ENCODE results near the gene FAM161B. TPM values are rescaled to one million over a fixed set of nuclear protein-coding genes. Genes with fewer than 3 reads are reported as not detected.

Gene FAM161B
- polyA plus RNA-seq, 1 of the 3 experiments (the other 2 are of a cell fraction), result 1.4 TPM

DNA sequence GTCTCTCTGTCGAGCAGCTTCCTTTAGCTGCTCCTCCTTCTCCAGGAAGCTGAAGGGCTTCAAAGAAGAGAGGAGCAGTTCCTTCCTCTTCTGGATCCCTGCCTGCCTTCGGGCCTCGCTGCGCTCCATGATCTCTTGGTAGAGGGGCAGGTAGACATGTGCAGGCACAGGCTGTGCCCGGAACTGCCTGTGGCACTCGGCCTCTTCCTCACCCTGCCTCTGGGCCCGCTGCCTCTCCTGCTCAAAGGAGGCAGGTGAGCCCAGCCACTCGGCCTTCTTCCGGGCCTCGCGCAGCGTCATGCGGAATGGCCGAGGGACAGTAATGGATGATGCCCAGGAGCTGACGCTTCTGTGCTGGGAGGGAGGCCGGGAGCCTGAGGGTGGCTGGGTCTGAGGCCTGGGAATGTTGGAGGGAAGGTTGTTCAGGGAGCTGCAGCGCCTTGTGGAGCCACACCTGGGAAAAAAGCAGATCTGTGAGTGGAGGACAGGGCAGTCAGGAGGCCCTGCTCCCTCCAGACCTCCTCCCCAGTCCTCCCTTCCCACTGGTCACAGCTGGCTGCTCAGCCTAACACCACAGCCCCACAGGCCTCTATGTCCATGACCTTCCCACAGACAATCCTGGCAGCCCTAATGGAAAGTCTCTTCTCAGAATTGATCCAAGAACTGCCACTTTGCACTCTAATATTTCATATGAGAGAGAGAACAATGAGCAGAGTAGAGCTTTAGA is 5.3 kb downstream of the FAM161B start:
- peaks cover 2% of the 10 kb centered on the region for H3F3A ChIP-seq (replicated peaks; ENCODE audit: insufficient read depth)
- H3K9me3 ChIP-seq, result no peaks in the 10 kb centered on the region
- ChIA-PET POLR2A (no interaction called here), CTCF (interaction anchor here (1.3 to 1.5 kb wide), 2 partner anchors 36 to 232 kb away, joined by 3 read pairs; no protein-coding TSS in a partner anchor)
- no peak for DNase-seq
- H3K27ac ChIP-seq (ENCODE audit: low read depth in 2 of 2, low read length in 1 of 2), result no peak overlapping the region
- no peak overlapping the region for H3K9ac ChIP-seq
- no peak for TF ChIP-seq MAX (IDR thresholded peaks at IDR 0.05; ENCODE audit: low read depth)
- TF ChIP-seq ZBTB33 (IDR thresholded peaks at IDR 0.05; ENCODE audit: borderline replicate concordance, low read depth), result no peak
- no peak for TF ChIP-seq USF2 (IDR thresholded peaks at IDR 0.05; ENCODE audit: borderline replicate concordance, low read depth, low read length)
- no peak for TF ChIP-seq FOXJ3 (CRISPR knock-in tag; IDR thresholded peaks at IDR 0.05)
- TF ChIP-seq SMC3 (IDR thresholded peaks at IDR 0.05; ENCODE audit: low read depth, low read length), result no peak
- TF ChIP-seq PBX3 (IDR thresholded peaks at IDR 0.05), result no peak
- TF ChIP-seq RAD21 (IDR thresholded peaks at IDR 0.05; ENCODE audit: low read length), result no peak
- TF ChIP-seq EP300 (IDR thresholded peaks at IDR 0.05; ENCODE audit: borderline replicate concordance in 1 of 2, low read depth in 1 of 2, low read length in 1 of 2), result no peak
- TF ChIP-seq YY1 (IDR thresholded peaks at IDR 0.05; ENCODE audit: low read depth), result no peak
- no peak for TF ChIP-seq FOSL2 (IDR thresholded peaks at IDR 0.05; ENCODE audit: borderline replicate concordance, low read depth)
- TF ChIP-seq RXRA (IDR thresholded peaks at IDR 0.05; ENCODE audit: borderline replicate concordance, low read depth), result no peak
- no peak for TF ChIP-seq MEF2A (IDR thresholded peaks at IDR 0.05; ENCODE audit: borderline replicate concordance, low read depth)
- H3K4me1 ChIP-seq (ENCODE audit: control insufficient read depth in 1 of 2, insufficient read depth in 2 of 2, low read depth in 1 of 2, low read length in 1 of 2), result no peaks in the 10 kb centered on the region; a peak in 1 of 4 replicates
- H3K27me3 ChIP-seq (ENCODE audit: insufficient read depth), result no peaks in the 10 kb centered on the region
- WGBS (ENCODE audit: low lambda C conversion rate), result 93% methylated on average over 14 of the region's 17 CpGs
- no peaks in the 10 kb centered on the region for H3K9me2 ChIP-seq
- H3K36me3 ChIP-seq (replicated peaks in 1 of 2; ENCODE audit: control insufficient read depth in 1 of 2, insufficient read depth in 2 of 2, low read length in 1 of 2), result peaks cover 0 to 16% of the 10 kb centered on the region in 2 experiments
- H3K4me2 ChIP-seq, result no peak overlapping the region
- no peaks in the 10 kb centered on the region for H3K79me2 ChIP-seq (ENCODE audit: insufficient read depth)
- no peak overlapping the region for H2AFZ ChIP-seq (ENCODE audit: low read depth)
- no peaks in the 10 kb centered on the region for H4K20me1 ChIP-seq (ENCODE audit: insufficient read depth)
- no peak overlapping the region for H3K4me3 ChIP-seq (ENCODE audit: low read depth in 2 of 2, low read length in 1 of 2)

GRCh38 chr14:73943083-73943482 is 6.8 kb downstream of the FAM161B start:
- Histone ChIP-seq H3K4me2 (no peak overlapping the region), H3F3A (replicated peaks; ENCODE audit: insufficient read depth) (no peaks in the 10 kb centered on the region), H4K20me1 (ENCODE audit: insufficient read depth) (no peaks in the 10 kb centered on the region), H3K9me2 (no peaks in the 10 kb centered on the region), H3K27ac (ENCODE audit: low read depth in 2 of 2, low read length in 1 of 2) (no peak overlapping the region), H3K79me2 (ENCODE audit: insufficient read depth) (no peaks in the 10 kb centered on the region), H3K27me3 (ENCODE audit: insufficient read depth) (no peaks in the 10 kb centered on the region), H3K9ac (no peak overlapping the region), H3K4me1 (ENCODE audit: control insufficient read depth in 1 of 2, insufficient read depth in 2 of 2, low read depth in 1 of 2, low read length in 1 of 2) (no peaks in the 10 kb centered on the region; a peak in 1 of 4 replicates), H2AFZ (ENCODE audit: low read depth) (no peak overlapping the region), H3K4me3 (ENCODE audit: low read depth in 2 of 2, low read length in 1 of 2) (no peak overlapping the region), H3K36me3 (replicated peaks in 1 of 2; ENCODE audit: control insufficient read depth in 1 of 2, insufficient read depth in 2 of 2, low read length in 1 of 2) (peaks cover 0 to 18% of the 10 kb centered on the region in 2 experiments), H3K9me3 (no peaks in the 10 kb centered on the region)
- whole genome bisulfite sequencing (ENCODE audit: low lambda C conversion rate), result 57% methylated on average over 4 of the region's 4 CpGs
- CTCF ChIA-PET, result no interaction called here
- POLR2A ChIA-PET, result no interaction called here
- DNase-seq, result no peak
- TF ChIP-seq NRF1 (IDR thresholded peaks at IDR 0.05; ENCODE audit: low read depth, low read length), result no peak
- no peak for TF ChIP-seq USF1 (IDR thresholded peaks at IDR 0.05; ENCODE audit: borderline replicate concordance, low read depth)
- no peak for TF ChIP-seq EZH2phosphoT487 (IDR thresholded peaks at IDR 0.05; ENCODE audit: borderline replicate concordance, low read depth)
- TF ChIP-seq REST (IDR thresholded peaks at IDR 0.05; ENCODE audit: low read depth, low read length), result no peak
- no peak for TF ChIP-seq MAX (IDR thresholded peaks at IDR 0.05; ENCODE audit: low read depth)

Data from SK-N-SH (cell line).